Endodermal cell (in vitro differentiated cells): ENCODE measurements around the gene OSGEPL1. TPM values are rescaled to one million over a fixed set of nuclear protein-coding genes. Genes with fewer than 3 reads are reported as not detected.

Experiments used
- DNase-seq: peaks from one replicate; pipeline ENCODE4 v3.0.0-alpha.2; 2017
- H3K27ac ChIP-seq: 2 replicates; pipeline ENCODE4 v1.5.1; 2013; ENCODE audit warnings: mild to moderate bottlenecking, low read depth, low read length, moderate library complexity
- H3K27me3 ChIP-seq: 2 replicates; pipeline ENCODE4 v1.6.1; 2013; ENCODE audit warnings: mild to moderate bottlenecking, low read length, moderate library complexity; ENCODE audit not compliant: insufficient read depth, control insufficient read depth, poor library complexity, severe bottlenecking
- H3K36me3 ChIP-seq: 2 replicates; pipeline ENCODE4 v1.7.0; 2013; ENCODE audit warnings: mild to moderate bottlenecking, low read length, moderate library complexity; ENCODE audit not compliant: control insufficient read depth, insufficient read depth
- H3K4me1 ChIP-seq: one replicate; pipeline ENCODE4 v1.7.0; 2013; ENCODE audit warnings: low read length; ENCODE audit not compliant: control insufficient read depth, insufficient read depth
- H3K4me3 ChIP-seq: 2 replicates; pipeline ENCODE4 v1.5.1; 2013; ENCODE audit warnings: mild to moderate bottlenecking, low read length, moderate library complexity
- H3K9ac ChIP-seq: 2 replicates; pipeline ENCODE4 v1.6.1; 2013; ENCODE audit warnings: mild to moderate bottlenecking, low read length, moderate library complexity; ENCODE audit not compliant: poor library complexity, severe bottlenecking; ENCODE audit errors: extremely low read depth
- H3K9me3 ChIP-seq: 2 replicates; pipeline ENCODE4 v1.6.1; 2013; ENCODE audit warnings: mild to moderate bottlenecking, low read length, moderate library complexity; ENCODE audit not compliant: control insufficient read depth
- H3K27ac Mint-ChIP-seq: 2 replicates; pipeline ENCODE4 v1.8.0; 2020; ENCODE audit warnings: mixed read lengths
- H3K27me3 Mint-ChIP-seq: 2 replicates; pipeline ENCODE4 v1.8.0; 2021; ENCODE audit warnings: mild to moderate bottlenecking, mixed read lengths; ENCODE audit not compliant: insufficient read depth
- H3K36me3 Mint-ChIP-seq: 2 replicates; pipeline ENCODE4 v1.8.0; 2020; ENCODE audit warnings: low read depth, mixed read lengths
- H3K4me1 Mint-ChIP-seq: 2 replicates; pipeline ENCODE4 v1.8.0; 2020; ENCODE audit warnings: mixed read lengths
- H3K4me3 Mint-ChIP-seq: 2 replicates; pipeline ENCODE4 v1.8.0; 2020; ENCODE audit warnings: mild to moderate bottlenecking, moderate library complexity, mixed read lengths
- H3K9me3 Mint-ChIP-seq: 2 replicates; pipeline ENCODE4 v1.8.0; 2020; ENCODE audit warnings: mild to moderate bottlenecking, mixed read lengths
- CTCF ChIP-seq: fragments of 200-600 bp; sonication (generic); conservative IDR thresholded peaks from 2 replicates; pipeline ENCODE4 v1.5.0; 2021; ENCODE audit warnings: antibody characterized with exemption, mild to moderate bottlenecking
- WGBS, 2 experiments: methylation state at CpG; one replicate each; pipeline versions ENCODE4 v1.1.5 to v1.1.7; 2013; ENCODE audit warnings: missing lambda C conversion rate in 2 of 2, mixed read lengths in 1 of 2; ENCODE audit not compliant: insufficient coverage in 1 of 2, insufficient read length in 1 of 2; 5-methylcytosine and 5-hydroxymethylcytosine counted together
- total RNA-seq, 2 donors: library from RNA; stranded (reverse); fragmentation: NEBNext Ultra II Directional in 1 of 2; extraction: Animal tissue kit (Norgen Biotek cat#: 25700) in 1 of 2; gene quantifications; 2 replicates in 1 of 2; 3 replicates in 1 of 2; pipeline ENCODE4 v1.2.1, GENCODE V29; 2021

The OSGEPL1 gene
- total RNA-seq, 2 donors from 2014 or later: 9.7 to 16.1 TPM

- Histone ChIP-seq H3K4me1 (no peaks in the 10 kb centered on the region), H3K9ac (no peak overlapping the region), H3K9me3 (peaks cover 3% of the 10 kb centered on the region), H3K27ac (no peak overlapping the region), H3K4me3 (no peak overlapping the region), H3K27me3 (no peaks in the 10 kb centered on the region), H3K36me3 (no peaks in the 10 kb centered on the region)
- Mint-ChIP-seq H3K36me3 (no peaks in the 10 kb centered on the region), H3K27ac (peak overlapping the region; percentile 77), H3K9me3 (no peaks in the 10 kb centered on the region), H3K27me3 (no peaks in the 10 kb centered on the region), H3K4me1 (peaks cover 2% of the 10 kb centered on the region), H3K4me3 (peak overlapping the region; percentile 44)
- WGBS, 2 experiments: 0 to 41% methylated on average over 1 to 6 of the region's 6 CpGs
- DNase-seq: peak; percentile 85
- TF ChIP-seq CTCF: peak; percentile 93
These were observed 64.3 kb downstream of the OSGEPL1 start for GRCh38 chr2:189698020-189698887.

Other genes starting within 250 kb of the OSGEPL1 start
- 10 to 100 TPM; 74.1 to 96.8 TPM for gene SLC40A1, start 182.0 kb downstream of the OSGEPL1 start, total RNA-seq
- gene ASNSD1, start 101.3 kb downstream of the OSGEPL1 start, total RNA-seq: 10 to 100 TPM; 43.3 to 56.2 TPM
- 1 to 10 TPM; 4.3 to 7.4 TPM for gene ANKAR, start 88.1 kb downstream of the OSGEPL1 start, total RNA-seq
- gene ORMDL1, start 21.5 kb upstream of the OSGEPL1 start, total RNA-seq: 10 to 100 TPM; 51.2 to 53.0 TPM
- gene PMS1, start 21.7 kb upstream of the OSGEPL1 start, total RNA-seq: 10 to 100 TPM; 51.9 to 61.5 TPM